Neural cell (in vitro differentiated cells): ENCODE results near the gene MYO3B. TPM values are rescaled to one million over a fixed set of nuclear protein-coding genes. Genes with fewer than 3 reads are reported as not detected.

Experiments used
- H2AFZ ChIP-seq: fragments of 200-600, 300-800 bp; sonication (generic), shearing (Covaris generic); 2 replicates; pipeline ENCODE4 v1.6.0; 2014; ENCODE audit warnings: low read depth, mild to moderate bottlenecking, antibody characterized with exemption, low read length, moderate library complexity
- H3F3A ChIP-seq: fragments of 200-600 bp; shearing (Covaris generic); 2 replicates; pipeline ENCODE4 v1.6.1; 2016; ENCODE audit warnings: mild to moderate bottlenecking, moderate library complexity, mixed read lengths, antibody characterized with exemption, low read length; ENCODE audit not compliant: insufficient read depth, poor library complexity, severe bottlenecking
- H3K27ac ChIP-seq: fragments of 200-600, 300-800 bp; sonication (generic), shearing (Covaris generic); 2 replicates; pipeline ENCODE4 v1.5.1; 2014; ENCODE audit warnings: mild to moderate bottlenecking, low read length, moderate library complexity
- H3K27me3 ChIP-seq: fragments of 300-800, 200-600 bp; sonication (generic), shearing (Covaris generic); 2 replicates; pipeline ENCODE4 v1.6.0; 2014; ENCODE audit warnings: mild to moderate bottlenecking, low read depth, low read length, moderate library complexity; ENCODE audit not compliant: insufficient read depth
- H3K36me3 ChIP-seq: fragments of 300-800, 200-600 bp; sonication (generic), shearing (Covaris generic); 2 replicates; pipeline ENCODE4 v1.5.1; 2014; ENCODE audit warnings: mild to moderate bottlenecking, antibody characterized with exemption, low read length, moderate library complexity; ENCODE audit not compliant: insufficient read depth
- H3K4me2 ChIP-seq: fragments of 300-800, 200-600 bp; sonication (generic), shearing (Covaris generic); 2 replicates; pipeline ENCODE4 v1.6.0; 2014; ENCODE audit warnings: mild to moderate bottlenecking, low read length
- H3K4me3 ChIP-seq: fragments of 300-800, 200-600 bp; sonication (generic), shearing (Covaris generic); 2 replicates; pipeline ENCODE4 v1.5.1; 2014; ENCODE audit warnings: mild to moderate bottlenecking, low read length, moderate library complexity
- H3K79me2 ChIP-seq: fragments of 200-600 bp; shearing (Covaris generic); replicated peaks from 2 replicates; pipeline ENCODE4 v1.6.0; 2014; ENCODE audit warnings: mild to moderate bottlenecking, low read length, moderate library complexity; ENCODE audit not compliant: insufficient read depth
- H3K9ac ChIP-seq: fragments of 300-800, 200-600 bp; sonication (generic), shearing (Covaris generic); 2 replicates; pipeline ENCODE4 v1.6.1; 2016; ENCODE audit warnings: mild to moderate bottlenecking, low read length, mixed read lengths
- H3K9me2 ChIP-seq: fragments of 200-600 bp; shearing (Covaris generic); 2 replicates; pipeline ENCODE4 v1.6.1; 2016; ENCODE audit warnings: mild to moderate bottlenecking, low read length, mixed read lengths; ENCODE audit not compliant: insufficient read depth
- H3K9me3 ChIP-seq: fragments of 200-600, 300-800 bp; sonication (generic), shearing (Covaris generic); 2 replicates; pipeline ENCODE4 v1.6.1; 2016; ENCODE audit warnings: mild to moderate bottlenecking, mixed run types, low read length, moderate library complexity, mixed read lengths
- H4K20me1 ChIP-seq: fragments of 200-600 bp; shearing (Covaris generic); 2 replicates; pipeline ENCODE4 v1.6.1; 2016; ENCODE audit warnings: mild to moderate bottlenecking, mixed run types; ENCODE audit not compliant: insufficient read depth
- EP300 ChIP-seq: fragments of 450-650 bp; conservative IDR thresholded peaks from 2 replicates; pipeline ENCODE4 v1.6.1; 2014; ENCODE audit warnings: antibody characterized with exemption, mild to moderate bottlenecking, moderate library complexity; ENCODE audit not compliant: poor library complexity, severe bottlenecking
- EZH2 ChIP-seq: fragments of 200-600, 300-800 bp; shearing (Covaris generic), sonication (generic); IDR thresholded peaks from 2 replicates; pipeline ENCODE4 v1.6.1; 2014; ENCODE audit warnings: antibody characterized with exemption, low read length, borderline replicate concordance, mild to moderate bottlenecking; ENCODE audit not compliant: insufficient read depth, poor library complexity, severe bottlenecking
- MXI1 ChIP-seq: fragments of 450-650 bp; conservative IDR thresholded peaks from 2 replicates; pipeline ENCODE4 v1.6.1; 2014; ENCODE audit warnings: antibody characterized with exemption, mild to moderate bottlenecking; ENCODE audit not compliant: poor library complexity, severe bottlenecking
- POLR2AphosphoS5 ChIP-seq: IDR thresholded peaks from 2 replicates; pipeline ENCODE4 v1.6.1; 2012
- RAD21 ChIP-seq: fragments of 450-650 bp; conservative IDR thresholded peaks from 2 replicates; pipeline ENCODE4 v1.6.1; 2014; ENCODE audit warnings: antibody characterized with exemption, mild to moderate bottlenecking, moderate library complexity
- SMC3 ChIP-seq: fragments of 450-650 bp; conservative IDR thresholded peaks from 2 replicates; pipeline ENCODE4 v1.6.1; 2014; ENCODE audit warnings: antibody characterized with exemption, mild to moderate bottlenecking, moderate library complexity; ENCODE audit not compliant: poor library complexity
- TAF1 ChIP-seq: IDR thresholded peaks from 2 replicates; pipeline ENCODE4 v1.6.1; 2012; ENCODE audit warnings: low read depth
- polyA plus RNA-seq: library from polyadenylated mRNA; depleted of rRNA; stranded (reverse); fragments of >200 nt; gene quantifications from 2 replicates; pipeline ENCODE4 v1.2.3, GENCODE V29; 2014
- TF ChIP-seq, protein P1 (sequence below): fragments of 450-650 bp; IDR thresholded peaks from 2 replicates; pipeline ENCODE4 v1.5.1; 2014; ENCODE audit warnings: antibody characterized with exemption, mild to moderate bottlenecking, moderate library complexity; ENCODE audit not compliant: poor library complexity, severe bottlenecking
- TF ChIP-seq, protein P2 (sequence below): IDR thresholded peaks from 2 replicates; pipeline ENCODE4 v1.6.1; 2012; ENCODE audit warnings: borderline replicate concordance

MYO3B gene
- polyA plus RNA-seq, 1 donor from 2014 or later, result 0.11 TPM

DNA sequence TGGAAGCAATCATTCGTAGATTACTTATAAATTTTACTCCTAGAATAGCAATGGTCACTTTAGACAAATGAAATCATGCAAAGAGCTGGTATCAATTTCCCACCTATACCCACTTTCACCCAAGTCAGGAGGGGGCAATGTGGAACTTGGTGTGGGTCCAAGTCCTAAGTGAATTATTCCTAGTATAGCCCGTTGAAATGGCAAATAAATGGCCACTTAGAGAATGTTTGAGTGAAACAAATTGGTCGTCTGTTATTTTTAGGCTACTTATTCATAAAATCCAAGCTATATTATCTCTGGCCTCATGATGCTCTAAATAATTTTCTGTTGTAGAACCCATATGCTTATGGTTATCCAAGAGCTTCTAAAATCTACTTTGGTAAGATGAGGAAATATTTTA, 98.1 kb downstream of the MYO3B start:
- H3K9me3 ChIP-seq, result no peaks in the 10 kb centered on the region
- no peaks in the 10 kb centered on the region for H4K20me1 ChIP-seq
- H3K27me3 ChIP-seq, result no peaks in the 10 kb centered on the region
- peak overlapping the region; percentile 98 for H3K27ac ChIP-seq
- H3K36me3 ChIP-seq, result no peaks in the 10 kb centered on the region
- H2AFZ ChIP-seq, result peak overlapping the region; percentile 41
- TF ChIP-seq, protein P1, sequence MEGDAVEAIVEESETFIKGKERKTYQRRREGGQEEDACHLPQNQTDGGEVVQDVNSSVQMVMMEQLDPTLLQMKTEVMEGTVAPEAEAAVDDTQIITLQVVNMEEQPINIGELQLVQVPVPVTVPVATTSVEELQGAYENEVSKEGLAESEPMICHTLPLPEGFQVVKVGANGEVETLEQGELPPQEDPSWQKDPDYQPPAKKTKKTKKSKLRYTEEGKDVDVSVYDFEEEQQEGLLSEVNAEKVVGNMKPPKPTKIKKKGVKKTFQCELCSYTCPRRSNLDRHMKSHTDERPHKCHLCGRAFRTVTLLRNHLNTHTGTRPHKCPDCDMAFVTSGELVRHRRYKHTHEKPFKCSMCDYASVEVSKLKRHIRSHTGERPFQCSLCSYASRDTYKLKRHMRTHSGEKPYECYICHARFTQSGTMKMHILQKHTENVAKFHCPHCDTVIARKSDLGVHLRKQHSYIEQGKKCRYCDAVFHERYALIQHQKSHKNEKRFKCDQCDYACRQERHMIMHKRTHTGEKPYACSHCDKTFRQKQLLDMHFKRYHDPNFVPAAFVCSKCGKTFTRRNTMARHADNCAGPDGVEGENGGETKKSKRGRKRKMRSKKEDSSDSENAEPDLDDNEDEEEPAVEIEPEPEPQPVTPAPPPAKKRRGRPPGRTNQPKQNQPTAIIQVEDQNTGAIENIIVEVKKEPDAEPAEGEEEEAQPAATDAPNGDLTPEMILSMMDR, result no peak
- TF ChIP-seq, protein P2, sequence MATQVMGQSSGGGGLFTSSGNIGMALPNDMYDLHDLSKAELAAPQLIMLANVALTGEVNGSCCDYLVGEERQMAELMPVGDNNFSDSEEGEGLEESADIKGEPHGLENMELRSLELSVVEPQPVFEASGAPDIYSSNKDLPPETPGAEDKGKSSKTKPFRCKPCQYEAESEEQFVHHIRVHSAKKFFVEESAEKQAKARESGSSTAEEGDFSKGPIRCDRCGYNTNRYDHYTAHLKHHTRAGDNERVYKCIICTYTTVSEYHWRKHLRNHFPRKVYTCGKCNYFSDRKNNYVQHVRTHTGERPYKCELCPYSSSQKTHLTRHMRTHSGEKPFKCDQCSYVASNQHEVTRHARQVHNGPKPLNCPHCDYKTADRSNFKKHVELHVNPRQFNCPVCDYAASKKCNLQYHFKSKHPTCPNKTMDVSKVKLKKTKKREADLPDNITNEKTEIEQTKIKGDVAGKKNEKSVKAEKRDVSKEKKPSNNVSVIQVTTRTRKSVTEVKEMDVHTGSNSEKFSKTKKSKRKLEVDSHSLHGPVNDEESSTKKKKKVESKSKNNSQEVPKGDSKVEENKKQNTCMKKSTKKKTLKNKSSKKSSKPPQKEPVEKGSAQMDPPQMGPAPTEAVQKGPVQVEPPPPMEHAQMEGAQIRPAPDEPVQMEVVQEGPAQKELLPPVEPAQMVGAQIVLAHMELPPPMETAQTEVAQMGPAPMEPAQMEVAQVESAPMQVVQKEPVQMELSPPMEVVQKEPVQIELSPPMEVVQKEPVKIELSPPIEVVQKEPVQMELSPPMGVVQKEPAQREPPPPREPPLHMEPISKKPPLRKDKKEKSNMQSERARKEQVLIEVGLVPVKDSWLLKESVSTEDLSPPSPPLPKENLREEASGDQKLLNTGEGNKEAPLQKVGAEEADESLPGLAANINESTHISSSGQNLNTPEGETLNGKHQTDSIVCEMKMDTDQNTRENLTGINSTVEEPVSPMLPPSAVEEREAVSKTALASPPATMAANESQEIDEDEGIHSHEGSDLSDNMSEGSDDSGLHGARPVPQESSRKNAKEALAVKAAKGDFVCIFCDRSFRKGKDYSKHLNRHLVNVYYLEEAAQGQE, result no peak
- TF ChIP-seq POLR2AphosphoS5, result no peak
- TF ChIP-seq TAF1, result no peak
- TF ChIP-seq RAD21, result no peak
- no peak for TF ChIP-seq EZH2
- TF ChIP-seq MXI1, result no peak
- no peak for TF ChIP-seq SMC3
- TF ChIP-seq EP300, result no peak
- peaks cover 20% of the 10 kb centered on the region for H3F3A ChIP-seq
- H3K9ac ChIP-seq, result peak overlapping the region; percentile 79
- no peaks in the 10 kb centered on the region for H3K9me2 ChIP-seq
- H3K4me2 ChIP-seq, result no peak overlapping the region
- H3K79me2 ChIP-seq, result no peaks in the 10 kb centered on the region
- no peak overlapping the region for H3K4me3 ChIP-seq

DNA sequence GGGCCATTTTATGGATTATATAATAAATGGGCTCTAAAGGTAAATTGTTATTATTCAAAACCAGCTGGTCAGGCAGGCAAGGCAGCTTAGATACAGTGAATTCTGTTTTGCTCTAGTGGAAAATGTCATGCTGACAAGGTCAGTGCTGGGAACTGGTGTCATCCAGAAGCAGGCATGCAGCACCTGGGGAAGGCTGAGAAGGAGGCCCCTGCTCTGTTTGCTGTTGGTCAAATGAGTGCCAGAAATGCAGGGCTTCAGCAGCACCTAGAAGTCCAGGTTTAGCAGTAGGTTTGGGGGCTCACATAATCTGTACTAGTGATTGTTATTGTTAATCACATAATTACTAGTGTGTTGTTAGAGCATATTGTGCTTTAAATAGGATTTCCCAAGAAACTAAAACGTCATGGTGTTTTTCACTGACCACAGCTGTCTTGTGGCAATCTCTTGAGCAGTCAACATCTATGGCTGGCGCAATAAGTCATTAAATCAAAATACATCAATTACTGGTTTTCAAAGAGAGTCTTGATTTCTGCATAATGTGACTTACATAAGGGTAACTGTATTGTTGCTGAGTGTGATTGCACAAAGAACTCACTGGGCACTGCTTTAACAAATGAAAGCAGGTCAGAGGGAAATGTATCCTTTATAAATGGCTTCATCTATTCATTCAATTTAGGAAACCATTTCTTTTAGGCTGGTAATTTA, 99.1 kb downstream of the MYO3B start:
- no peaks in the 10 kb centered on the region for H3K27me3 ChIP-seq
- H3K9me3 ChIP-seq, result no peaks in the 10 kb centered on the region
- H3K79me2 ChIP-seq, result no peaks in the 10 kb centered on the region
- no peaks in the 10 kb centered on the region for H3K36me3 ChIP-seq
- TF ChIP-seq TAF1 (peak; percentile 47), RAD21 (peak; percentile 41), EP300 (peak; percentile 24), SMC3 (peak; percentile 20), POLR2AphosphoS5 (peak; percentile 77)
- TF ChIP-seq, protein P1, result no peak
- no peaks in the 10 kb centered on the region for H4K20me1 ChIP-seq
- H2AFZ ChIP-seq, result peak overlapping the region; percentile 41
- peak overlapping the region; percentile 79 for H3K9ac ChIP-seq
- H3K27ac ChIP-seq, result peak overlapping the region; percentile 98
- H3K9me2 ChIP-seq, result no peaks in the 10 kb centered on the region
- peaks cover 20% of the 10 kb centered on the region for H3F3A ChIP-seq
- peak overlapping the region; percentile 60 for H3K4me2 ChIP-seq
- H3K4me3 ChIP-seq, result peak overlapping the region; percentile 49
